Smooth muscle cell of the umbilical artery (primary cell): ENCODE data around the gene MAN2A2. TPM values are rescaled to one million over a fixed set of nuclear protein-coding genes. Genes with fewer than 3 reads are reported as not detected.

ENCODE experiments used
- total RNA-seq: library from RNA; depleted of rRNA; stranded (reverse); fragments of >200 nt; gene quantifications from 2 replicates; pipeline ENCODE4 v1.2.3, GENCODE V29; 2014

Gene MAN2A2
- total RNA-seq, result 13.7 and 27.2 TPM in 2 replicates

GRCh38 chr15:90902840-90903732, at the start of gene MAN2A2:
Gene MAN2A2, plus strand, starts transcription at chr15:90903302. Its CDS starts 906 bp downstream, at chr15:90904208.

GRCh38 chr15:90868261-90868689, 34.8 kb upstream of the MAN2A2 start, which contains the start of gene FURIN:
Gene FURIN, plus strand, starts transcription at chr15:90868588. Its CDS starts 7,153 bp downstream, at chr15:90875741.

GRCh38 chr15:90883976-90884718, 19.0 kb upstream of the MAN2A2 start, which contains the start of gene FES:
Gene FES, plus strand, starts transcription at chr15:90884504. Its CDS starts 542 bp downstream, at chr15:90885046.

GRCh38 chr15:90931828-90932659, 28.9 kb downstream of the MAN2A2 start, which contains the start of gene HDDC3:
Gene HDDC3, minus strand, starts transcription at chr15:90932549. Its CDS starts 9 bp downstream, at chr15:90932540.

GRCh38 chr15:90934949-90935751, 32.0 kb downstream of the MAN2A2 start, which contains the start of gene UNC45A:
Gene UNC45A, plus strand, starts transcription at chr15:90935285. Its CDS starts 40 bp downstream, at chr15:90935325.

GRCh38 chr15:90954712-90955623, 51.9 kb downstream of the MAN2A2 start, which contains the start of gene RCCD1:
Gene RCCD1, plus strand, starts transcription at chr15:90954884. Its CDS starts 1,851 bp downstream, at chr15:90956735.

Other genes starting within 250 kb of the MAN2A2 start
- gene BLM, start 186.0 kb upstream of the MAN2A2 start, total RNA-seq, result 0.59 and 4.0 TPM in 2 replicates
- 61.8 and 130 TPM in 2 replicates for gene FURIN, start 34.7 kb upstream of the MAN2A2 start, total RNA-seq
- 15.4 and 27.4 TPM in 2 replicates for gene FES, start 18.8 kb upstream of the MAN2A2 start, total RNA-seq
- 11.6 and 12.2 TPM in 2 replicates for gene HDDC3, start 29.2 kb downstream of the MAN2A2 start, total RNA-seq
- 81.4 and 106 TPM in 2 replicates for gene UNC45A, start 32.0 kb downstream of the MAN2A2 start, total RNA-seq
- gene RCCD1, start 51.6 kb downstream of the MAN2A2 start, total RNA-seq, result 11.3 and 15.0 TPM in 2 replicates
- gene PRC1, start 91.2 kb downstream of the MAN2A2 start, total RNA-seq, result 8.9 and 109 TPM in 2 replicates
- gene VPS33B, start 119.3 kb downstream of the MAN2A2 start, total RNA-seq, result 16.3 and 18.0 TPM in 2 replicates
- under 0.01 TPM in 1 of 2 replicates, not detected in the other for gene SV2B, start 197.0 kb downstream of the MAN2A2 start, total RNA-seq